WTC11 (cell line): ENCODE results near the gene ENTHD1. TPM values are rescaled to one million over a fixed set of nuclear protein-coding genes. Genes with fewer than 3 reads are reported as not detected.

ENCODE experiments used
- ATAC-seq: fragments of 200-7000 bp; cut with Tn5 transposase; 2 replicates; pipeline ENCODE4 v1.10.0; 2021; ENCODE audit warnings: mild to moderate bottlenecking, moderate library complexity
- CTCF ChIA-PET: fragments of 300-600 bp; sonication (Branson Sonifier 250); formaldehyde crosslinking; loops from one replicate; lab custom pipeline; 2021; ENCODE audit warnings: antibody characterized with exemption; lab: Charles Lee
- POLR2A ChIA-PET: fragments of 350-600 bp; sonication (Branson Sonifier 250); formaldehyde crosslinking; loops from one replicate; lab custom pipeline; 2021; ENCODE audit warnings: antibody characterized with exemption; lab: Charles Lee
- DNase-seq: peaks from one replicate; pipeline ENCODE4 v3.0.0; 2021; ENCODE audit warnings: low spot score
- H3K27ac Mint-ChIP-seq: 2 replicates; pipeline ENCODE4 v1.8.0; 2021; ENCODE audit warnings: mixed read lengths
- H3K27me3 Mint-ChIP-seq: 2 replicates; pipeline ENCODE4 v1.8.0; 2021; ENCODE audit warnings: low read depth, mild to moderate bottlenecking, moderate library complexity, mixed read lengths
- H3K36me3 Mint-ChIP-seq: 2 replicates; pipeline ENCODE4 v1.8.0; 2021; ENCODE audit warnings: mixed read lengths
- H3K4me1 Mint-ChIP-seq: 2 replicates; pipeline ENCODE4 v1.8.0; 2022; ENCODE audit warnings: mixed read lengths
- H3K4me3 Mint-ChIP-seq: 2 replicates; pipeline ENCODE4 v1.8.0; 2021; ENCODE audit warnings: mild to moderate bottlenecking, moderate library complexity, mixed read lengths
- H3K9me3 Mint-ChIP-seq: 2 replicates; pipeline ENCODE4 v1.8.0; 2021; ENCODE audit warnings: mixed read lengths
- ATF1 ChIP-seq: sonication (generic); formaldehyde crosslinking; IDR thresholded peaks from 2 replicates; pipeline ENCODE4 v1.8.1; 2023; ENCODE audit warnings: mild to moderate bottlenecking, moderate library complexity, missing genetic modification reagents
- CBFB ChIP-seq: sonication (generic); formaldehyde crosslinking; IDR thresholded peaks from 2 replicates; pipeline ENCODE4 v1.8.1; 2022; ENCODE audit warnings: mild to moderate bottlenecking, low read depth, missing genetic modification reagents
- CREM ChIP-seq: sonication (generic); formaldehyde crosslinking; IDR thresholded peaks from 2 replicates; pipeline ENCODE4 v1.8.1; 2022; ENCODE audit warnings: mild to moderate bottlenecking, missing genetic modification reagents, moderate library complexity
- EMX1 ChIP-seq: fragments of 250-450 bp; sonication (Bioruptor Pico); IDR thresholded peaks from 2 replicates; pipeline ENCODE4 v1.8.0; 2021; ENCODE audit warnings: mild to moderate bottlenecking
- GABPB1 ChIP-seq: sonication (generic); formaldehyde crosslinking; IDR thresholded peaks from 2 replicates; pipeline ENCODE4 v1.8.1; 2023; ENCODE audit warnings: mild to moderate bottlenecking, missing genetic modification reagents
- HMGA2 ChIP-seq: fragments of 250-450 bp; sonication (Bioruptor Pico); IDR thresholded peaks from 2 replicates; pipeline ENCODE4 v1.4.0; 2021; ENCODE audit warnings: mild to moderate bottlenecking, moderate library complexity
- JAZF1 ChIP-seq: fragments of 250-450 bp; sonication (Bioruptor Pico); IDR thresholded peaks from 2 replicates; pipeline ENCODE4 v1.9.0; 2021; ENCODE audit warnings: moderate library complexity, mild to moderate bottlenecking, inconsistent platforms
- NFYB ChIP-seq: sonication (generic); formaldehyde crosslinking; conservative IDR thresholded peaks from 2 replicates; pipeline ENCODE4 v1.8.0; 2022; ENCODE audit warnings: low read depth, missing genetic modification reagents
- NR3C1 ChIP-seq: sonication (generic); formaldehyde crosslinking; conservative IDR thresholded peaks from 2 replicates; pipeline ENCODE4 v1.8.1; 2023; ENCODE audit warnings: low read depth, mild to moderate bottlenecking, missing genetic modification reagents
- SMAD3 ChIP-seq: sonication (generic); formaldehyde crosslinking; IDR thresholded peaks from 2 replicates; pipeline ENCODE4 v1.8.0; 2022; ENCODE audit warnings: missing genetic modification reagents, mild to moderate bottlenecking, borderline replicate concordance
- SMAD4 ChIP-seq: sonication (generic); formaldehyde crosslinking; IDR thresholded peaks from 2 replicates; pipeline ENCODE4 v1.8.0; 2022; ENCODE audit warnings: mild to moderate bottlenecking, missing genetic modification reagents
- SOX15 ChIP-seq: fragments of 250-450 bp; sonication (Bioruptor Pico); IDR thresholded peaks from 2 replicates; pipeline ENCODE4 v1.9.0; 2021; ENCODE audit warnings: mild to moderate bottlenecking
- TEAD4 ChIP-seq: sonication (generic); formaldehyde crosslinking; IDR thresholded peaks from 2 replicates; pipeline ENCODE4 v1.8.0; 2022; ENCODE audit warnings: mild to moderate bottlenecking, missing genetic modification reagents
- TP53 ChIP-seq: sonication (generic); formaldehyde crosslinking; IDR thresholded peaks from 2 replicates; pipeline ENCODE4 v1.8.1; 2023; ENCODE audit warnings: mild to moderate bottlenecking, missing genetic modification reagents
- ZNF219 ChIP-seq: sonication (generic); formaldehyde crosslinking; IDR thresholded peaks from 2 replicates; pipeline ENCODE4 v1.8.0; 2023; ENCODE audit warnings: missing genetic modification reagents, mild to moderate bottlenecking, borderline replicate concordance
- ZNF317 ChIP-seq: sonication (generic); formaldehyde crosslinking; IDR thresholded peaks from 2 replicates; pipeline ENCODE4 v1.8.1; 2023; ENCODE audit warnings: low read depth, mild to moderate bottlenecking, moderate library complexity, missing genetic modification reagents, borderline replicate concordance
- ZNF423 ChIP-seq: fragments of 250-450 bp; sonication (Bioruptor Pico); IDR thresholded peaks from 2 replicates; pipeline ENCODE4 v2.1.2; 2022; ENCODE audit warnings: mild to moderate bottlenecking, moderate library complexity
- ZNF671 ChIP-seq: fragments of 250-450 bp; sonication (Bioruptor Pico); IDR thresholded peaks from 2 replicates; pipeline ENCODE4 v1.8.0; 2021; ENCODE audit warnings: mild to moderate bottlenecking
- total RNA-seq: library from RNA; stranded (reverse); gene quantifications from 3 replicates; pipeline ENCODE4 v1.2.3, GENCODE V29; 2021
- TF ChIP-seq, protein P1 (sequence below): sonication (generic); formaldehyde crosslinking; IDR thresholded peaks from 2 replicates; pipeline ENCODE4 v1.8.0; 2023; ENCODE audit warnings: mild to moderate bottlenecking, missing genetic modification reagents
- TF ChIP-seq, protein P2 (sequence below): fragments of 250-450 bp; sonication (Bioruptor Pico); IDR thresholded peaks from 2 replicates; pipeline ENCODE4 v1.9.0; 2021; ENCODE audit warnings: mild to moderate bottlenecking
- TF ChIP-seq, protein P3 (sequence below): sonication (generic); formaldehyde crosslinking; IDR thresholded peaks from 2 replicates; pipeline ENCODE4 v1.8.1; 2023; ENCODE audit warnings: mild to moderate bottlenecking, missing genetic modification reagents, moderate library complexity
- TF ChIP-seq, protein P4 (sequence below): sonication (generic); formaldehyde crosslinking; IDR thresholded peaks from 2 replicates; pipeline ENCODE4 v1.8.0; 2022; ENCODE audit warnings: mild to moderate bottlenecking, missing genetic modification reagents
- TF ChIP-seq, protein P5 (sequence below): fragments of 250-450 bp; sonication (Bioruptor Pico); IDR thresholded peaks from 2 replicates; pipeline ENCODE4 v1.9.0; 2021; ENCODE audit warnings: mild to moderate bottlenecking
- TF ChIP-seq, protein P6 (sequence below): sonication (generic); formaldehyde crosslinking; IDR thresholded peaks from 2 replicates; pipeline ENCODE4 v1.8.1; 2023; ENCODE audit warnings: mild to moderate bottlenecking, missing genetic modification reagents
- TF ChIP-seq, protein P7 (sequence below): sonication (generic); formaldehyde crosslinking; conservative IDR thresholded peaks from 2 replicates; pipeline ENCODE4 v1.8.1; 2022; ENCODE audit warnings: mild to moderate bottlenecking, missing genetic modification reagents
- TF ChIP-seq, protein P8 (sequence below): sonication (generic); formaldehyde crosslinking; IDR thresholded peaks from 2 replicates; pipeline ENCODE4 v1.8.1; 2023; ENCODE audit warnings: mild to moderate bottlenecking, missing genetic modification reagents, moderate library complexity

ENTHD1 gene
- total RNA-seq, 1 experiment from 2014 or later: not detected

DNA sequence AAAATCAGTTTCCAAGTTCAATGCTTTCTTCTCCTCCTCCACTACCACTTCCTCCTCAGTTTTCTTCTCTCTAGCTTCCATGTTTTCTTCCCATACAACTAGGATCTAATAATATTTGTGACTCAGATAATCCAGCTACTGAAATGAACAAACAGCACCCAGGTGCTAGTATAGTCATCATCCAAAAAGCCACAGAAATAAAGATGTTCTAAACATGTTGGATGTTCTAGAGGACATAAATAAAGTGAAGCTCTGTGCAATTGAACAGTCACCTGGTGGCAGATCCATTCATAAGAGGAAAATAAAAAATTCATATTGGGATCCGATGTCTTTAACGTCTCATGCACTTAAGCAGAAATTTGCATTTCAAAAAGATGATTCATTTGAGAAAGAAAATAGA lies 142.8 kb downstream of the ENTHD1 start (continued):
- TF ChIP-seq, protein P1, sequence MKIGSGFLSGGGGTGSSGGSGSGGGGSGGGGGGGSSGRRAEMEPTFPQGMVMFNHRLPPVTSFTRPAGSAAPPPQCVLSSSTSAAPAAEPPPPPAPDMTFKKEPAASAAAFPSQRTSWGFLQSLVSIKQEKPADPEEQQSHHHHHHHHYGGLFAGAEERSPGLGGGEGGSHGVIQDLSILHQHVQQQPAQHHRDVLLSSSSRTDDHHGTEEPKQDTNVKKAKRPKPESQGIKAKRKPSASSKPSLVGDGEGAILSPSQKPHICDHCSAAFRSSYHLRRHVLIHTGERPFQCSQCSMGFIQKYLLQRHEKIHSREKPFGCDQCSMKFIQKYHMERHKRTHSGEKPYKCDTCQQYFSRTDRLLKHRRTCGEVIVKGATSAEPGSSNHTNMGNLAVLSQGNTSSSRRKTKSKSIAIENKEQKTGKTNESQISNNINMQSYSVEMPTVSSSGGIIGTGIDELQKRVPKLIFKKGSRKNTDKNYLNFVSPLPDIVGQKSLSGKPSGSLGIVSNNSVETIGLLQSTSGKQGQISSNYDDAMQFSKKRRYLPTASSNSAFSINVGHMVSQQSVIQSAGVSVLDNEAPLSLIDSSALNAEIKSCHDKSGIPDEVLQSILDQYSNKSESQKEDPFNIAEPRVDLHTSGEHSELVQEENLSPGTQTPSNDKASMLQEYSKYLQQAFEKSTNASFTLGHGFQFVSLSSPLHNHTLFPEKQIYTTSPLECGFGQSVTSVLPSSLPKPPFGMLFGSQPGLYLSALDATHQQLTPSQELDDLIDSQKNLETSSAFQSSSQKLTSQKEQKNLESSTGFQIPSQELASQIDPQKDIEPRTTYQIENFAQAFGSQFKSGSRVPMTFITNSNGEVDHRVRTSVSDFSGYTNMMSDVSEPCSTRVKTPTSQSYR (CRISPR knock-in tag): no peak
- no peak for TF ChIP-seq CREM (CRISPR knock-in tag)
- no peak for TF ChIP-seq NFYB (CRISPR knock-in tag)
- TF ChIP-seq HMGA2 (CRISPR knock-in tag): no peak
- TF ChIP-seq TEAD4: no peak
- TF ChIP-seq ZNF317 (CRISPR knock-in tag): no peak
- no peak for TF ChIP-seq SMAD3 (CRISPR knock-in tag)

DNA sequence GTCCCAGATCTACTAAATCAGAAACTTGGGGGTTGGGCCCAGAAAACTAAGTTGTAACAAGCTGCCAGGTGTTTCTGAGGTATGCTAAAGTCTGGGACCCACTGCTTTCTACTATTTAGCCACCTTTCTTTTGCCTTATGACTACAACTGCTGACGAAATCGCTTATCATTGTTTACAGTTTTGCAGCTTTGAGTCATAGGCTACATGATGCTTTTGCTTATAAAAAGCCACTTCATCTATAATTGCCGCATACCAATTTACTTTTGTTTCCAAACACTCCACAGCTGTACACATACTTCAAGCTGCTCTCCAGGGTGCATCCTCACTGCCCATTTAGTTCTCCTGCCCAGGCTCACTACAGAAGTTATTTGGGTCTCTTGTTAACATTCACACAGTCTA lies 144.7 kb downstream of the ENTHD1 start:
- CTCF ChIA-PET: interaction anchor here (0.6 to 2.1 kb wide), 18 partner anchors 9 to 325 kb away, joined by 3 to 13 read pairs (median 3); no protein-coding TSS in a partner anchor
- H3K4me3 Mint-ChIP-seq: no peak overlapping the region
- no peaks in the 10 kb centered on the region for H3K9me3 Mint-ChIP-seq
- DNase-seq (no peak), ATAC-seq (no peak)
- no peaks in the 10 kb centered on the region; the same call in none of the 2 replicates for H3K27me3 Mint-ChIP-seq
- no peak overlapping the region for H3K27ac Mint-ChIP-seq
- no peaks in the 10 kb centered on the region for H3K4me1 Mint-ChIP-seq
- no peaks in the 10 kb centered on the region for H3K36me3 Mint-ChIP-seq
- POLR2A ChIA-PET: no interaction called here
- TF ChIP-seq, protein P2, sequence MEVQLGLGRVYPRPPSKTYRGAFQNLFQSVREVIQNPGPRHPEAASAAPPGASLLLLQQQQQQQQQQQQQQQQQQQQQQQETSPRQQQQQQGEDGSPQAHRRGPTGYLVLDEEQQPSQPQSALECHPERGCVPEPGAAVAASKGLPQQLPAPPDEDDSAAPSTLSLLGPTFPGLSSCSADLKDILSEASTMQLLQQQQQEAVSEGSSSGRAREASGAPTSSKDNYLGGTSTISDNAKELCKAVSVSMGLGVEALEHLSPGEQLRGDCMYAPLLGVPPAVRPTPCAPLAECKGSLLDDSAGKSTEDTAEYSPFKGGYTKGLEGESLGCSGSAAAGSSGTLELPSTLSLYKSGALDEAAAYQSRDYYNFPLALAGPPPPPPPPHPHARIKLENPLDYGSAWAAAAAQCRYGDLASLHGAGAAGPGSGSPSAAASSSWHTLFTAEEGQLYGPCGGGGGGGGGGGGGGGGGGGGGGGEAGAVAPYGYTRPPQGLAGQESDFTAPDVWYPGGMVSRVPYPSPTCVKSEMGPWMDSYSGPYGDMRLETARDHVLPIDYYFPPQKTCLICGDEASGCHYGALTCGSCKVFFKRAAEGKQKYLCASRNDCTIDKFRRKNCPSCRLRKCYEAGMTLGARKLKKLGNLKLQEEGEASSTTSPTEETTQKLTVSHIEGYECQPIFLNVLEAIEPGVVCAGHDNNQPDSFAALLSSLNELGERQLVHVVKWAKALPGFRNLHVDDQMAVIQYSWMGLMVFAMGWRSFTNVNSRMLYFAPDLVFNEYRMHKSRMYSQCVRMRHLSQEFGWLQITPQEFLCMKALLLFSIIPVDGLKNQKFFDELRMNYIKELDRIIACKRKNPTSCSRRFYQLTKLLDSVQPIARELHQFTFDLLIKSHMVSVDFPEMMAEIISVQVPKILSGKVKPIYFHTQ (CRISPR knock-in tag): no peak
- TF ChIP-seq ZNF219 (CRISPR knock-in tag): no peak
- no peak for TF ChIP-seq TP53
- TF ChIP-seq SMAD4: no peak
- TF ChIP-seq, protein P3, sequence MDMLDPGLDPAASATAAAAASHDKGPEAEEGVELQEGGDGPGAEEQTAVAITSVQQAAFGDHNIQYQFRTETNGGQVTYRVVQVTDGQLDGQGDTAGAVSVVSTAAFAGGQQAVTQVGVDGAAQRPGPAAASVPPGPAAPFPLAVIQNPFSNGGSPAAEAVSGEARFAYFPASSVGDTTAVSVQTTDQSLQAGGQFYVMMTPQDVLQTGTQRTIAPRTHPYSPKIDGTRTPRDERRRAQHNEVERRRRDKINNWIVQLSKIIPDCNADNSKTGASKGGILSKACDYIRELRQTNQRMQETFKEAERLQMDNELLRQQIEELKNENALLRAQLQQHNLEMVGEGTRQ (CRISPR knock-in tag): no peak
- TF ChIP-seq, protein P4, sequence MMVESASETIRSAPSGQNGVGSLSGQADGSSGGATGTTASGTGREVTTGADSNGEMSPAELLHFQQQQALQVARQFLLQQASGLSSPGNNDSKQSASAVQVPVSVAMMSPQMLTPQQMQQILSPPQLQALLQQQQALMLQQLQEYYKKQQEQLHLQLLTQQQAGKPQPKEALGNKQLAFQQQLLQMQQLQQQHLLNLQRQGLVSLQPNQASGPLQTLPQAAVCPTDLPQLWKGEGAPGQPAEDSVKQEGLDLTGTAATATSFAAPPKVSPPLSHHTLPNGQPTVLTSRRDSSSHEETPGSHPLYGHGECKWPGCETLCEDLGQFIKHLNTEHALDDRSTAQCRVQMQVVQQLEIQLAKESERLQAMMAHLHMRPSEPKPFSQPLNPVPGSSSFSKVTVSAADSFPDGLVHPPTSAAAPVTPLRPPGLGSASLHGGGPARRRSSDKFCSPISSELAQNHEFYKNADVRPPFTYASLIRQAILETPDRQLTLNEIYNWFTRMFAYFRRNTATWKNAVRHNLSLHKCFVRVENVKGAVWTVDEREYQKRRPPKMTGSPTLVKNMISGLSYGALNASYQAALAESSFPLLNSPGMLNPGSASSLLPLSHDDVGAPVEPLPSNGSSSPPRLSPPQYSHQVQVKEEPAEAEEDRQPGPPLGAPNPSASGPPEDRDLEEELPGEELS (CRISPR knock-in tag): no peak
- no peak for TF ChIP-seq ZNF423 (CRISPR knock-in tag)
- no peak for TF ChIP-seq ATF1 (CRISPR knock-in tag)
- no peak for TF ChIP-seq ZNF671 (CRISPR knock-in tag)
- TF ChIP-seq CBFB (CRISPR knock-in tag): no peak
- TF ChIP-seq, protein P5, sequence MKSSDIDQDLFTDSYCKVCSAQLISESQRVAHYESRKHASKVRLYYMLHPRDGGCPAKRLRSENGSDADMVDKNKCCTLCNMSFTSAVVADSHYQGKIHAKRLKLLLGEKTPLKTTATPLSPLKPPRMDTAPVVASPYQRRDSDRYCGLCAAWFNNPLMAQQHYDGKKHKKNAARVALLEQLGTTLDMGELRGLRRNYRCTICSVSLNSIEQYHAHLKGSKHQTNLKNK: no peak
- TF ChIP-seq NR3C1 (CRISPR knock-in tag): no peak
- TF ChIP-seq, protein P6, sequence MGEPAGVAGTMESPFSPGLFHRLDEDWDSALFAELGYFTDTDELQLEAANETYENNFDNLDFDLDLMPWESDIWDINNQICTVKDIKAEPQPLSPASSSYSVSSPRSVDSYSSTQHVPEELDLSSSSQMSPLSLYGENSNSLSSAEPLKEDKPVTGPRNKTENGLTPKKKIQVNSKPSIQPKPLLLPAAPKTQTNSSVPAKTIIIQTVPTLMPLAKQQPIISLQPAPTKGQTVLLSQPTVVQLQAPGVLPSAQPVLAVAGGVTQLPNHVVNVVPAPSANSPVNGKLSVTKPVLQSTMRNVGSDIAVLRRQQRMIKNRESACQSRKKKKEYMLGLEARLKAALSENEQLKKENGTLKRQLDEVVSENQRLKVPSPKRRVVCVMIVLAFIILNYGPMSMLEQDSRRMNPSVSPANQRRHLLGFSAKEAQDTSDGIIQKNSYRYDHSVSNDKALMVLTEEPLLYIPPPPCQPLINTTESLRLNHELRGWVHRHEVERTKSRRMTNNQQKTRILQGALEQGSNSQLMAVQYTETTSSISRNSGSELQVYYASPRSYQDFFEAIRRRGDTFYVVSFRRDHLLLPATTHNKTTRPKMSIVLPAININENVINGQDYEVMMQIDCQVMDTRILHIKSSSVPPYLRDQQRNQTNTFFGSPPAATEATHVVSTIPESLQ: no peak
- no peak for TF ChIP-seq CREM (CRISPR knock-in tag)
- TF ChIP-seq, protein P7, sequence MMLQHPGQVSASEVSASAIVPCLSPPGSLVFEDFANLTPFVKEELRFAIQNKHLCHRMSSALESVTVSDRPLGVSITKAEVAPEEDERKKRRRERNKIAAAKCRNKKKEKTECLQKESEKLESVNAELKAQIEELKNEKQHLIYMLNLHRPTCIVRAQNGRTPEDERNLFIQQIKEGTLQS (CRISPR knock-in tag): no peak
- TF ChIP-seq JAZF1: no peak
- TF ChIP-seq SOX15 (CRISPR knock-in tag): no peak
- TF ChIP-seq, protein P8, sequence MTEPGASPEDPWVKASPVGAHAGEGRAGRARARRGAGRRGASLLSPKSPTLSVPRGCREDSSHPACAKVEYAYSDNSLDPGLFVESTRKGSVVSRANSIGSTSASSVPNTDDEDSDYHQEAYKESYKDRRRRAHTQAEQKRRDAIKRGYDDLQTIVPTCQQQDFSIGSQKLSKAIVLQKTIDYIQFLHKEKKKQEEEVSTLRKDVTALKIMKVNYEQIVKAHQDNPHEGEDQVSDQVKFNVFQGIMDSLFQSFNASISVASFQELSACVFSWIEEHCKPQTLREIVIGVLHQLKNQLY: no peak
- TF ChIP-seq GABPB1 (CRISPR knock-in tag): no peak
- TF ChIP-seq EMX1 (CRISPR knock-in tag): no peak
